ENCODE results near the gene OTOS.

The OTOS gene

DNA sequence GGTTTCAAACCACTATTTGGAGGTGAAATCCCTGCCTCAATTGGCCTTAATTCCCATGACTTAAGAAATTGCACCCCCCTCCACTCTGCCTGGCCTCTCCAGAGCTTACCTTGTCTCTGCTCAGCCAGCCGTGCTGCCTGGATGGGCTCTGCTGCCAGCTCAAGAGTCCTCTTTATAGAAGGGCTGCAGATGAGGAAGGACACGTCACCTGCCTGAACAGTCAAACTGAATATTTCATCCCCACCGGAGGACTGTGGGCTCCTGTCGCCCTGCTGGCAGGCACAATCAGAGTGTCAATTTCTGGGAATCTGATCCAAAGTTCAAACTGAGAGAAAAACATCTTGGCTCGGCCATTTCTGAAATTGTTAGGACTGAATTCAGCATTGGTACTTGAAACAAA is at the start of gene OTOS:
Gene OTOS (minus strand): TSS at position 148 of the 400 bp plus-strand sequence. CDS start 332 bp downstream, outside the sequence.
- no peak for FAIRE-seq

DNA sequence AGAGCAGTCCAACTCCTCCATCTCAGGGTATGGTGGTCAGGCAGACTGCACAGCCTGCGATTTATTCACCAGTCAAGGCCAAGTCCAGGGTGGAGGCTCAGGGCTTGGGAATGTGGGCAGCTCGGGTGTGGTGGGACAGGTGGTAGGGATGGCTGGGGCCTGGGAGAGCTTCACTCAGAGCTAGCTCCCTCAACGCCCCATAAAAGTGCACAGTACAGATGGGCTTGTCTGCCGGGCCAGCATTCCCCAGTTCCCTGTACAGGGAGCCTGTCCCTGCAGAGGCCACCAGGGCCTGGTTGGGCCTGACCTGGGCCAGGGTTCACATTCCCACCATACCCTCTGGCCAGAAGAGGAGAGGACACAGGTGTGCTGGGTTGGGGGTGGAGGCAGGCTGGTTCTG is 49.2 kb upstream of the OTOS start:
- FAIRE-seq, result no peak

DNA sequence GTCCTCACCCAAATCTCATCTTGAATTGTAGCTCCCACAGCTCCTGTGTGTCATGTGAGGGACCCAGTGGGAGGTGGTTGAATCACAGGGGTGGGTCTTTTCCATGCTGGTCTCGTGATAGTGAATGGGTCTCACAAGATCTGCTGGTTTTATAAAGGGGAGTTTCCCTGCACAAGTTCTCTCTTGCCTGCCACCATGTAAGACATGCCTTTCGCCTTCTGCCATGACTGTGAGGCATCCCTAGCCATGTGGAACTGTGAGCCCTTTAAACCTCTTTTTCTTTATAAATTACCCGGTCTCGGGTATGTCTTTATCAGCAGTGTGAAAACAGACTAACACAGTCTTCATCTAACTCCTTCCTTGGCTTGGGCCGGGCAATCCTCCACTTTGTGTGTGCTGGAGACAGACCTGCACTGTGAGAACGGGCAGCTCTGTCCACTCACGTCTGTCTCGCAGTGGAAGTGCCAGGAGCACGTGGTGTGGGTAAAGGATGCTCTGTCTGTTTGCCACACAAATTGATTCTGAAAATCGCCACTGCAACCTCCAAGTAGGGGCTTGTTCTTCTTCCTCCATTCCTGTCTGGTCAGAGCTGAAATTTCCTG is 47.6 kb upstream of the OTOS start:
- FAIRE-seq, result no peak

DNA sequence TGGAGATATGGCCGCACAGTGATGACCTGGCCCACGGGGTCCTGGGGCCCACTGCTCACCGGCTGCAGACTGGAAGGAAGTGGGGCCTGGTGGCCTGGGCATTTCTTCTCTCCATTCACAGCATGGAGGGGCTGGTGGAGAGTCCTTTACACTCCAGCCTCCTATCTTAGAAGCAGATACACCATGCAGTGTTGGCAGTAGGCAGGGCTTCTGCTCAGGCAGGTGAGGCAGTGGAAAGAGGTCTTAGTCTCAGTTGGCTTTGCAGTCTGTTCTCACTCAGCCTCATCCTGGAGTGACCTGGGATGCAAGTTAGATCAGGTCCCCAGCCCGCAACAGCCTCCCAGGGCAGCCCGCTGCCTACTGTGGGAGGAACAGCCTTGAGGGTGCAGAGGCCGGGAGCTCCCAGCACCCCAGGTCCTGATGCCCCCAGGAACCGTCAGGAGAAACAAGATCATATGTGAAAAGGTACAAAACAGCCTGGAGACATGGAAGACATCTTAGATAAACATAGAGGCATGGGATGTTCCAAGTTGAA is 45.8 kb upstream of the OTOS start:
- FAIRE-seq, result no peak

DNA sequence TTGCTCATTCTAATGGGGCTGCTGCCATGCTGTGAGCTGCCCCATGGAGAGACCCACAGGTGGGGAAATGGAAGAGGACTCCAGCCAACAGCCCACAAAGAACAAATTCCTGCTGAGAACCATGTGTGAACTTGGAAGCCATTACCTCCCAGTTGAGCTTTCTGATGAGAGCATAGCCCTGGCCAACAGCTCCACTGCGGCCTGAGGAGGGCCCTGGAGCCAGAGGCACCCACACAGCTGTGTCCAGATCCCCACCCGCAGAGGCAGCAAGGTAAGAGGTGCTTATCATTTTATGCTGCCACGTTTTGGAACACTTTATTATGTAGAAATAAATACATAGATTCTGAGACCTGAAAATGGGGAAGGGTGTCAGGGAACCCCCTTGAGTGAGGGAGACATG is 44.2 kb upstream of the OTOS start:
- no peak for FAIRE-seq

DNA sequence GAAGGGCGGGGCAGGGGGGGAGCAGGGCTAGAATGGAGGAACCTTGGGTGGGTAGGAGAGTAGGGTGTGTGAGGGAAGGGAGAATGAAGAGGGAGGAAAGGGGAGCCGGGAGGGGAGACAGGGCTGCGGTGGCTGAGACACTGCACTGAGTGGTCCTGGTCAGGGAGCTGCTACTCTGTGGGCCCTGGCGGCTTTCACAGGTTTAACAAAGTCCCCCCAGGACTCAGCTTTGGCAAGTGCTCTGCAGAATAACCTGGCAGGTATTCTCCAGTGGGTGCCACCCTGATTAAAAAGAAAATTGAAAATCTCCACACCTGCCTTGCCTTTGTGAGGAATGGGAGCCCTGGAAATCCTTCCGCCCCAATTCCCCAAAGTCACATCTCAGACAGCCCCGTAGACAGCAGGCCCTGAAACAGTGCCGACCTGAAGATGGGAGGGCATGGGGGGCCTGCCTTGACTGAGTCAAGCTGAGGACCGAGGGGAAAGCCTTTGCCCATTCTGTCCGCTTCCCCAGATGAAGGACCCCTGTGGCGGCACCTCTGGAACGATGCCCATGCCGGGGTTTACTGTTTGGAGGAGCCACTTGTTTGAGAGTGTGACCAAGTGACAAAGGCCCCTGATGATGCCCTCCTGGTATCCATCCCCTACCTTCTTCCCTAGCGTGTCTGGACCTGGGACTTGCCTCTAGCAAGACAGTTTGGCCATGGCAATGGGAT is 43.6 kb upstream of the OTOS start:
- FAIRE-seq, result no peak

DNA sequence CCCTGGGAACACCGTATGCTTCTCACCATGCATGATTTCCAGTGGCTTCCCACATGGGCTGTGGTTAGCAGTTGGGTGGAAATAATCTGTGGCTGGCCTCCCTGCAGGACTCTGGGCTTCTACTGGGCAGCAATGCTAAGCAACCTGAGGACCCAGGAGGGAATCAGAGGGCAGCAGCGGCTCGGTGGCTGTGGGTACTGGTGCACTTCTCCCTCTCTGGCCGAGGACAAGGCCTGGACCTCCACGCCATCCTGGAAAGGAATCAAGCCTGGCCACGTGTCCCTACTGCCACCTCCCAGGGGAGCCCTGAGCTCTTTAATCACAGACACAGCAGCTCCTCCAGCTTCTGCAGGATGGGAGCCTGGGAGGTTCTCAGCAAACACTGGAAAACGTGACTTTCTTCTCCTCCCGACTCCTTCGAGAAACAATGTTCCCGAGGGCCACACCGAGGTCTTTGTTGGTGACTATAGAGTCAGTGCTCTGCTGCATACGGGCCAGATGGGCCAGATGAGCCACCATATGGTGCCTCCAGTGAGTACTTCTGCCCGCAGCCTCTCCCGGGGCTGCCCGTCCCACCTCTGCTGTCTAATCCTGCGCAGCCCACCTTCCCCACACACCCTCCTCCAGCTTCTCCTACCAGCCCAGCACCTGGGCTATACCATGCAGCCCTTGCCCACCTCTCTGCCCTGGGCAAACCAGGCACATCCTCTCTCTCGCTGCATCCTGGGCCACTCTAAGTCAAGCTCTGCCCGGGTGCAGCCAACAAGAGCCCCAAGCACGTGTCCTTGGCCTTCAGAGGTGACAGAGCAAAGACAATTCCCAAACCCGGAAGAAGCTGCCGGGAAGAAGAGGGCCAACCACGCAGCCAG is 42.8 kb upstream of the OTOS start:
- FAIRE-seq, result no peak

DNA sequence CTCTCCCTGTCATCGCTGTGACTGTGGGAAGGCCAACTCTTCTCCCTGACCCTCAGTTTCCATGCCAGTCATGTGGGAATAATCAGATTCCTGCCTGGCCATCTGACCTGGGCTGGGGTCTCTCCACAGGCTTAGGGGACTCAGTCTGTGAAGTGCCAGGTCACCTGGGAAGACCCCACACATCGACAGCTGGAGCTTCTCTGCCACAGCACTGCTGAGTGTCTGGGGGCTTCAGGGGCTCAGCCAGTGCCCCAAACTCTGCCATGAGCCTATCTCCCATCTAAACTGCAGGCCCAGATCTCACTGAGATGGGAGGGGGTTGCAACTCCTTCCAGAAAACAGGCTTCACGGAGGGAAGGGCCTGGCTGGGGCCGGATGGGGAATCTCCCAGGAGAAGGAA is 42.0 kb upstream of the OTOS start:
- FAIRE-seq, result no peak

DNA sequence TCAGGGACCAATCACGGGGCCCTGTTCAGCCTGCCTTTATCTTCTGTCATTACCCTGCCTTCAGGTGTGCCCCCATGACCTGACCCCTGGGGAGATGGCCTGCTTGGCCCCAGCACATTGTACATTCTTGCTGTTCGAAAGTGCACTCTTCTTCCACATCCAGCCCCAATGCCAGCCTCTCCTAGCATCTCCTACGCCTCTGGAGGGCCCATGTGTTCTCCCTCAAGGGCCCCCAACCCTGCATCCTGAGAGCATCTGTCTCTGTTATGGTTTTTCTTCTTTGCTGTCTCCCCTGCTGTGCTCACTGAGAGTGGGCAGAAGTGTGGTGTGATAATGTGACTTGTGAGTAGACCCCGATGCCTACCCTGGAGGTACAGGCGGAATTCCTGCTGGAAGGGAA is 41.5 kb upstream of the OTOS start:
- no peak for FAIRE-seq

DNA sequence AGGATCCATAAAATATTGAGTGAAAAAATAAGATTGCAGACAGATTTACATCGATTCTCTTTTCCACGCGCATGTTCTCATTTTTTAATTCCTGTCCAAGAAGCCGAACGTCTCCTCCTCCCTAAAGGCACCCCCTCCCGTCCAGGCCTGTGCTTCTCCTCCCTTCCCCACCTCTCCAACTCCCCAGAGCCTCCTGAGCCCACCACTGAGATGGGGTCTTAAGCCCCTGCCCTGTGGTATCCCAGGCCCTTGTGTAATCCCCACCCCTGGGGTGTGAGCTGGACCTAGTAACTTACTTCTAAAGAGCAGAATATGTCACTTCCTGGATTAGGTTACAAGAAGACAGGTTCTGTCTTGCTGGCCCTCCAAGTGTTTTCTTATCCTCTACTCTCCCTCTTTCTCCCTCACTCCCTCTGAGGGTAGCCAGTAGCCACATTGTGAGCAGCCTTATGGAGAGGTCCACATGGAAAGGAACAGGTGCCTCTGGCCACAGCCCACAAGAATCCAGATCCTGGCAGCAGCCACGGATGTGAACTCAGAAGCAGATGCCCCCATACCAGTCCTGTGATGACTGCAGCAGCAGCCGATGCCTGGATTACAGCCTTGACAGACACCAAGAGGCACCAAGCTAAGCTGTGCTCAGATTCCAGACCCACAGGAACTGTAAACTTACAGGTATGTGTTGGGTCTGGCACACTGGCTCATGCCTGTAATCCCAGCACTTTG is 39.6 kb upstream of the OTOS start:
- no peak for FAIRE-seq

DNA sequence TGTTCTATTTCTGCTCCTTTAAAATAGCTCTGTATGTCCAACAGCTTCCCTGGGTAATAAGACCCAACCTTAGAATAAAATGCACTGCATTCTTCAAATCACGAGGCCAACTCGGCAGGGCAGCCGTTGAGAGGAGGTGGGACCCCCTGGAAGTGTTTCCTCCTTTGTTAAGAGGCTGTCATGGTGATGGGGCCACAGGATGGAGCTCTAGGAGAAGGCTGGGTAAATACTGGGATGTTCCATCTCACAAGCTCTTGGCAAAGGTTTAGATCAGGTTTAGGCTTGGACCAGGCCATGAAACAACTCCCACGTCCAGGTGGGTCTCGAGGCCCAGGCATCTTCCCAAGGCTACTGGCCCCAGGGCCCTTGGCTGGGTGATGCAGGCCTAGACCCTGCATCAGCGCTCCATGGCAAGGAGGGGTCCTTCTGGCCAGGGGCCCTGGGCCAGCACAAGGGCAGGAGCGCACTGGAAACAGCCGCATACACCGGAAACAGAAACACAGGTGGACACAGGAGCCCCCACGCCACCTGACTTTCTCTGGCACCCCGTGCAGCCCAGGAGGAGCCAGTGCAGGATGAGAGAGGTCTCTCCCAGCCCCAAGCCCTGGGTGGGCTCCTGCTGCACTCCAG is 38.8 kb upstream of the OTOS start:
- FAIRE-seq, result no peak

DNA sequence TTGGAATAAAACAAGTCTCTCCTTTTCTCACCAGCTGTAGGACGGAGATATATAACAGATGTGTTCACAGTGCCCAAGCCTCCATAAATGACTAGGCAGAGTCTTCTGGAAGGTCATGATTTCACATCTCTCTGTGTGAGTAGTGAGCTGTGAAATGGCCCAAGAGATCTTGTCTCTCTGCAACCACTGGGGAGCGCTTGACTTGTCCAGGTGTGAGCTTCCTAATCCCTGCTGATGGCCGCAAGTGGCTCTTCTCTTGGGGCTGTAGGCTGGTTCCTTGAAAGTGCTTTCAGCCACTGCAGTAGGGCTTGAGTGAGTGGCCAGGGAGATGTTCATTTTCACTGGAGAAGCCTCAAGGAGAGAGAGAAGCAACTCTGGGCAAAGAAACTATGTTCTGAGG is 38.1 kb upstream of the OTOS start:
- no peak for FAIRE-seq

DNA sequence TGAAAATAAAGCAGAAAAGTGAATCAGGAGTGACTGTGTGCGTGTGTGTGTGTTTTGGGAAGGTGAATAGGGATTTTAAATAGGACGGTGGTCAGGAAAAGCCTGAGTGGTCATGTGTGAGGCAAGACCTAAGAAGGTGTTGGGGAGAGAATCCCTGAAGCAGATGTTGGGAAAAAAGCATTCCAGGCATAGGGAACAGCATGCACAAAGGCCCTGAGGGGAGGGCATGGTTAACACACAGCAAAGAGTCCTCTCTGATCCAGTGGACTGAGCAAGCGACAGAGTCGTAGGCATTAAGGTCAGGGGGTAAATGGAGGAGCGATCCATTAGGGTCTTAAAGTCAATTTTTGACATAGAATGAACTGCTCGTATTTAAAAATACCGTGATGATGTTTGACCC is 34.0 kb upstream of the OTOS start:
- no peak for FAIRE-seq

DNA sequence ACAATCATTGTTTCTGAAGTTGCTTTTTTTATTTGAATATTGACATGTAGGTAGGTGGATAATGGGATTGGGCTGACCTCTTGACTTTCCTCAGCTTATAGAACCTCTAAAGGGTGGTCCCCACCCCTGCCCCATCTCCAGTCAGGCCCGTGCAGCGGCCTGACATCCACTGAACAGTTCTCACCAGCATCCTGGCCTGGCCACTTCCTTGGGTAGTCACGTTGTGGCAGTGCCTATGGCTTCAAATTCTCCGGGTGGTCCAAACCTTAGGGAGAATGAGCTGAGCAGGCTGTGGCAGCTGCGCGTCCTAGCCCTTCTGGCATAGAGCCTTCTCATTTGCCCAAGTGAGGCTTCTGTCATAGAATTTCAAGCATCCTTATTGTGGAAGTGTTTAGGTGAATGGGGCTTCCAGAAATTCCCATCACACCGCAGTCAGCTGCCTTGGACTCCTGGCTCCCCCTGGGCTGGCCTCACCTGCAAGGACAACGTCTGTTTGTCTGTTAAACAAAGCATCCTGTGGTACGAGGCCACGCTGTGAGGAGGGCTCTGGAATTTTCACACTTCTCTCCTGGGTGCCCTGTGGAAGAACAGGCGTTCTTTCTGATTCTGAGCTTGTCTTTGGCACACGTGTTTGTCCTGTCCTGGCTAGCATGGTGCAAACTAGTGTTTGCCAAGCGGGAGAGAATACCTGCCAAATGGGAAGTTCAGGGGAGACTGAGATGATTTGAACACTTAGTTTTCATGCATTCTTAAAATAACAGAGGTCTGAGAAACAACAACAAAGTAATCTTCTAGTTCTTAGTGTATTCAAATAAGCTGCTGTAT is 31.8 kb upstream of the OTOS start:
- no peak for FAIRE-seq

DNA sequence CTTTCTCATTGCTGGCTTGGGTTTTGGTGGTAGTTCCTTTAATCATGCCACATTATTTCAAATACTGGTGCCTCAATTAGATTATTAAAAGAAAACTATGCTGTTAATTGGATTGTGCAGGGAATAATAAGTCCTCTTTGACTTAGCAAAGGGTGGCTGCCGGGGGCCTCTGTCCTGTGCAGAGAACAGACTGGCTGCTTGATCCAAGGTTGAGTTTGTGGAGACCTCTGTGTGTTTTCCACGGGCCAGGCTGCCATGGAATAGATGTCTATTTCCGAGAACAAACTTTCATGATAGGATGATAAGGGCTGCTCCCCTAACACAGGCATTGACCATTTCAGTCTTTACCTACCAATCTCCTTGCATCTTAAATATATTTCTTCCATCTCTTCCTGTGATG is 30.4 kb upstream of the OTOS start:
- FAIRE-seq, result no peak

DNA sequence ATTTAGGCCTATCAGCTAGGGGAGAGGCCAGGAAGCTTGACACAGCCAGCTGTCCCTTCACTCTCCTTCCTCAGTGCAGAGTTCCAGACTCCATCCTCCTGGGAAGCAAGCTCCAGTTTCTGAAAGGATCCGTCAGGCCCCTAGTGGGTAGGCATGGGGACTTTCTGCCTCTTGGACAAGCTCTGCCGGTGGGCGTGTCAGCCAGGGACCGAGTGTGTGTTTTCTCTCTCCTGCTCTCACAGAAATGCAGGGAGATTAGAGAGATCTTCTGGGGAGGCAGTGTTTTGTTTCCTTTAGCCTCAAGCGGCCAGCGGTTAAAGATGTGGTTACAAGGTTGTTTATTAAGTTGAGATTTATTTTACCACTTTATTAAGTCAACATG is 29.9 kb upstream of the OTOS start:
- no peak for FAIRE-seq

DNA sequence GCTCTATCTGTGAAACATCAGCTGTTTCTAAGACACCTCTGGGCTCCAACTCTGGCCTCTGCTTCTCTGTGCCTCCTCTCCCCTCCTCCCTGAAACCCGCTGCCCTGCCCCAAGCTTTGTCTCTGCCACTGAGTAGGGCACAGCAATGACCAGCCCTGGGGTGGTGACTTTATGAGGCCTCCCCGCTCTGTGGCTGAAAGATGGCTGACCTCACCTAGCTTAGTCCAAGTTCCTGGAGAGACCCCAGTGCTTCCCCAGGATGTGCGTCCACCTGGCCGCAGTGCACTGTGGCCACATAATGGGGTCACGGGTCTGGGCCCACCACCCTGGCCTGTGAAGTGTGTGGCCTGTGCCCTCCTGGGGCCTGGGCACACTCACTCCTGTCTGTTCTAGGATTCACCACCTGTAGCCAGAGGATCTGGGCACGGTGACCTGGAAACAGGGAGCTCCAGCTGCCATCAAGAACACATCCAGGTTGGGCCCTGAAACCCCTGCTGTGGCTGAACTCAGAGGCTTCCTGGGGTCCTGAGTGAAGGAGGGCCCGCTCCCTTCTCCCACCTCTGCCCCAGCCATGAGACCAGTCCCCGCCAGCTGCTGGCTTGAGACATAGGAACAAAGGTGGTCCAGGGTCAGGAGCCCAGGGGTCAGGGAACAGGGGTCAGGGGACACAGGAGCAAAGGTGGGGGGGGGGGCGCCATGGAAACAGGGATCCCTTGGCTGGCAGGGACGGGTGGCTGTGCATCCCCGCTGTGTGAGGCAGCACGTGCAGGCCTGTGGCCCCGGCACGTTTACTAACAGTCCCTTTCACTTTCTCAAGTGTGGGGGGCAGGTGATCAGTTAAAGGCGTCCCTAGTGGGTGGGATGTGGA is 29.3 kb upstream of the OTOS start:
- FAIRE-seq, result no peak

DNA sequence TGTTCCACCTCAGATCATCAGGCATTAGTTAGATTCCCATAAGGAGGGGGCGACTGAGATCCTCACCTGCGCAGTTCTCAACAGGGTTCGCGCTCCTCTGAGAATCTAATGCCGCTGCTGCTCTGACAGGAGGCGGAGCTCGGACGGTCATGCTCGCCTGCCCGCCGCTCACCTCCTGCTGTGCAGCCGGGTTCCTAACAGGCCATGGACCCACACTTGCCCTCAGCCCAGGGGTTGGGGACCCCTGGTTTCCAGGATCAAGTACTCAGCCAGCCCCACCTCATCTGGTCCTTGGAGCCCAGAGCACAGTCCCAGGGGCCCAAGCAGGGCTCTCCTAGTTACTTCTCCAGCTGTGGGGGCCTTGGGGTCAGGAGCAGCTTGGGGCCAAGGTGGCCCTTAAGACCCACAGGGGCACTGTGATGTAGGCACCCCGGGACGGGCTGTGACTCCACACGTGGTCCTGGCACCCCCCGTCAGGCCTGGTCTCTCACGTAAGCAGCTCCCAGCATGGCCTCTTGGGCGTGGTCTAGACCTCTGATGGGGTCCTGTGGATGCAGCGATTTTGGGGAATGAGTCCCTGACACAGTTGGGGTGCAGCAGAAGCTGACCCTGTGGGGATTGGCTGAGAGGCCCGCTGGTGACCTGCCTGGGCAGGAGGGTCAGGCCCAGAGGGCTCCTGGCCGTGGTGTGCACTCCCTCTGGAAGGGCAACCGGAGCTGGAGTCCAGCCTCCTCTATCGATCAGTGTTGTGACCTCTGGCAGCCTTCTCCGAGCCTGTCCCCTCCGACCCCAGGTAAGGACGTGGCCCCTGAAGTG is 28.3 kb upstream of the OTOS start:
- FAIRE-seq, result no peak

DNA sequence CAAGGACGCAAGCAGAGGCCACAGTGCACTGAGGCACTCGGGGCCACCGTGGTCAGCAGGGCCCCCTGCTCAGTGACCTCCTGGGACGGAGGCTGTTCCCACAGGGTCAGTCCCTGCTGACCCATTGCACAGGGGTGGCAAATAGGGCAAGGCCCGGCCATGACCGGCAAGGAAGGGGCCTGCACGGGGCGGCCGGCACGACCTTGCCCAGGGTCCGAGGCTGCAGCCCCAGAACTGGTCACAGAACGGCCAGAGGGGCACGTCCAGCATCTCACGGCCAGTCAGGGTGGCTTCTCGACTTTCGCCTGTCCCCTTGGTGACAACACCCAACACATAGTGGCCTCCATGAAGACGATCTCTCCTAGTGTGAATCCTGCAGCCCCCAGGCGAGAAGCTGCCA is 27.6 kb upstream of the OTOS start:
- no peak for FAIRE-seq

DNA sequence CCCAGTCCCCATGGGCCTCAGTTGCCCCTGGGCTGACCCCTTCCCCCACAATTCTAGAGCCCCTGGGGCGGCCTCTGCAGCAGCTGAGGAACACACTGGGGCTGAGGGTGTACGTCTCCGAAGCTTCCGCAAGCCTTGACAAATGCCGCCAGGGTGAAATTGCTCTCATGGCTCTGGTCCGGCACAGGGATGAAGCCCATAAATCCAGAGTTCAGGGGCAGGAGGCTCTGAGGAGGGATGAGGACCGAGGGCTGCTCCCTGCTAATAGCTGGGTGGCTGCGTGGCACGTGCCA is 27.1 kb upstream of the OTOS start:
- no peak for FAIRE-seq

All from TTC549 (cell line).